GM18861 (cell line): ENCODE data around the gene WIZ.

Experiments used
- ATAC-seq: cut with Tn5 transposase; IDR thresholded peaks from one replicate; pipeline ENCODE4 v1.9.1; 2021; ENCODE audit not compliant: unreplicated experiment

WIZ gene

GRCh38 chr19:15379083-15379998 lies 70.4 kb downstream of the WIZ start, which contains the start of gene AKAP8:
TSS of gene AKAP8 (minus strand) at chr19:15379787. CDS start at chr19:15379731, 56 bp downstream.
- peak; percentile 72 for ATAC-seq

GRCh38 chr19:15378534-15379082 lies 71.1 kb downstream of the WIZ start:
- ATAC-seq: no peak

DNA sequence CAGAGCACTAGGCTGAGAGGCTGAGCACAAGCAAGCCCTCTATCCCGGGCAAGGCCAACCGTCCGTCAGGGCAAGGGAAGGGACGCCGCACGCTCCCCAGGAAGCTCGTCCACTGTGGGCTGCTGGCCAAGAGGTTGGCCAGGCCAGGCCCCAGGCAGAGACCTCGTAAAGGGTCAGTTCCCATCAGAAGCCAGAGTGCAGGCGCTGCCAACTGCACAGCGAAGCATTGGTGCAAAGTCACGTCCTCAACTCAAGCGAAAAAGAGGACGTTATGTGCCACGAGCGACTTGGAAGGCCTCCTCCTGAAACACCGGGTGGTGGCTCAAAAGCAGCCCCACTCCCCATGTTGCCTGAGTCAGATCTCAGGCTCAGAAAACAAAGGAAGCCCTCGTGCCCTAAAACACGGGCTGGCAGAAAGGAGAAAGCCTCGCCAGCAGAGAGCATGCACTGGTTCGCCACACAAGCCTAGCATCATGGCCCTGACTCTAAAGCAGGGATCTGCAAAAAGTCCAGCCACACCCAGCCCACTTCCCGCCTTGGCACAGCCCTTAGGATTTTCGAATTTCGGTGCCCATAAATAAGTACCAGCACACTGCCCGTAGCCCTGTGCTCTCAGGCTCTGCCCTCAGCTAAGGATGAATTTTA lies 74.8 kb downstream of the WIZ start:
- no peak for ATAC-seq

GRCh38 chr19:15374105-15374651 lies 75.6 kb downstream of the WIZ start:
- no peak for ATAC-seq

DNA sequence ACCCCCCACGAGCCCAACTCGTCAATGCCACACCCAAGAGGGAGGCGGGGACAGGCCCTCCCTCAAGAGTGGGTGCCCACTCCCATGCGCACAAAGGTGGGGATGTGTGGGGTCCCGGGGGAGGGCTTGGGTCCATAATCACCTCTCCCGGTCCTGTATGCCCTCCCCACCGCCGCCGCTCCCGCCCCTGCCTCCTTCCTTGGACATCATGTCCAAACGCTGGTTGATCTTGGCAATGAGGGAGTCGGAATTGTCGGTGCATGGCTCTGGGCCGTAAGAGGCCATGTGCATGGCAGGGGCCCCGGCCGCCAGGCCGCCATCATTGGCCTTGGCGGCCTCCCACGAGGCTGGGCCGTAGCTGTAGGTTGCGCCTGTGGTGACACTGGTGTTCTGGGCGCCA lies 76.1 kb downstream of the WIZ start:
- ATAC-seq: no peak

GRCh38 chr19:15372891-15373301 lies 76.9 kb downstream of the WIZ start:
- ATAC-seq: no peak

- no peak for ATAC-seq
Measured at GRCh38 chr19:15372470-15372869, 77.3 kb downstream of the WIZ start.

DNA sequence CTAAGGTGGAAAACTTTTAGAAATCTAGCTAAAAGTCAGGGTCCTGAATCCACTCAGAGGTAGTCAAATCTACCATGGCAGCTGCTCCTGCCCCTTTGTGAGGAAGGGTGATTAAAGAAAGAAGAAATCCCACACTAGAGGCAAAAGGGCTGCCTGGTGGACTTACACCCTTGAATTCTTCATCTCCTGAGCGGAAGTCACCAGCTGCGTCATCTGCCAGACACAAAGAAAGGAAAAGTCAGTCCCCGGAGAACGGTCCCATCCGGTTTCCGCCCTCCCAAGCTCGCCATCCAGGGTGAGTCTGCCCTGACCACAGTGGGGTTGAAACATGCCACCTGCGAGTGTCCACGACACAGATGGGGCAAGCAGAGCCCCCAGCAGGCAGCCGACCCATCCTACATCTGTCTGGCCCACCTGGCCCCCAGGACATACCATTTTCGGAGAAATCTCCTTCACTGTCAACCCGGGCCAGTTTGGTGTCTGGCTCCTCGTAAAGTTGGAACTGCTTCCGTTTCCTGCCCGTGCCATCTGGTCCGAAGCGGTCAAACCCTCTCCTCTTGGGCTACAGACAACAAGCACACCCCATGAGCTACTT lies 77.9 kb downstream of the WIZ start:
- no peak for ATAC-seq

DNA sequence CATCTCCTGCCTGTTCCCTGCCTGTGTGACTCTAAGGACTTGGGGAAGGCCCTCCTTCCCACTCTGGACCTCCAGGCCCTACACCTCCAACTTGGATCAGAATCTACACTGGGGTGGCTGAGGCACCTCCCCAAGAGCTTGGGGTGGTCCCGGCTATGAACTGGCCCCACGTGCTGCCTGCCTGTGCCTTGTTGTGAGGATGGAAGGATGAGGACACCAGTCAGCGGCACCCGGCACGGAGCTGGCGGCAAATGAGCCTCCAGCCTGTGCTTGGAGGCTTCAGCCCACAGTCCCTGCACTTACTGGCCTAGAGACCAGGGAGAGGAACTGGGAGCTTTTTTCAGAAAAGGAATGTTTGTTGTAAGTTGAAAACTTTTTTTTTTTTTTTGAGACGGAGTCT lies 78.6 kb downstream of the WIZ start:
- no peak for ATAC-seq
